Measurements from ENCODE around the gene ABCB11. TPM values are rescaled to one million over a fixed set of nuclear protein-coding genes. Genes with fewer than 3 reads are reported as not detected.

The ABCB11 gene
- polyA plus RNA-seq, 1 donor from 2014 or later, result not detected

DNA sequence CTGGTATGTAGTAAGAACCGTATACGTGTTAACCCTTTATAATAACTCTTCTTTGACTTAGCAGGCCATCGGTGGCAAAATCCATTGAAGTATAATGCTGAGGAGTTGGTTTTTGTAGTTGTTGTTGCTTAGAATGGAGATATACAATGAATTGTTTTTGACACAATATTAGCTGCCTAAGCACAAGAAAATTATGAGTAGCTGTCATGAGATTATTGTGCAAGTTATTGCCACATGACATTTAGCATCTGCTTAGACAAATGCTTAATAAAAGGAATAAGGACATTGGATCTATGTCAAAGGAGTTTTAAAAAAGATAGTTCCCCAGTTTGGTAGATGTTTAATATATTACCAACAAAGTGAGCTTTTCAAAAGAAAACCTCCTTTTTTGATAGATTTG lies 59.9 kb downstream of the ABCB11 start:
- H3K79me2 ChIP-seq (replicated peaks; ENCODE audit: insufficient read depth, low read length), result no peaks in the 10 kb centered on the region
- no peaks in the 10 kb centered on the region for H3F3A ChIP-seq (ENCODE audit: insufficient read depth, low read length, poor library complexity, severe bottlenecking)
- H3K9ac ChIP-seq (ENCODE audit: low read length), result no peak overlapping the region
- no peak overlapping the region for H3K4me2 ChIP-seq (ENCODE audit: low read length)
- no peak overlapping the region for H2AFZ ChIP-seq (ENCODE audit: low read depth, low read length)
- no peaks in the 10 kb centered on the region for H3K9me2 ChIP-seq (ENCODE audit: insufficient read depth, low read length)
- H3K27me3 ChIP-seq (ENCODE audit: insufficient read depth, low read depth, low read length), result no peaks in the 10 kb centered on the region
- no peaks in the 10 kb centered on the region for H4K20me1 ChIP-seq (ENCODE audit: insufficient read depth)
- no peaks in the 10 kb centered on the region for H3K36me3 ChIP-seq (ENCODE audit: insufficient read depth, low read length)
- H3K4me3 ChIP-seq (ENCODE audit: low read length), result no peak overlapping the region
- H3K27ac ChIP-seq (ENCODE audit: low read length), result no peak overlapping the region
- no peaks in the 10 kb centered on the region for H3K9me3 ChIP-seq (ENCODE audit: low read length)
- TF ChIP-seq POLR2AphosphoS5 (IDR thresholded peaks at IDR 0.05), result no peak
- TF ChIP-seq CTCF (IDR thresholded peaks at IDR 0.05; ENCODE audit: poor library complexity, severe bottlenecking), result no peak
- no peak for TF ChIP-seq SMC3 (conservative IDR thresholded peaks at IDR 0.05; ENCODE audit: poor library complexity)

DNA sequence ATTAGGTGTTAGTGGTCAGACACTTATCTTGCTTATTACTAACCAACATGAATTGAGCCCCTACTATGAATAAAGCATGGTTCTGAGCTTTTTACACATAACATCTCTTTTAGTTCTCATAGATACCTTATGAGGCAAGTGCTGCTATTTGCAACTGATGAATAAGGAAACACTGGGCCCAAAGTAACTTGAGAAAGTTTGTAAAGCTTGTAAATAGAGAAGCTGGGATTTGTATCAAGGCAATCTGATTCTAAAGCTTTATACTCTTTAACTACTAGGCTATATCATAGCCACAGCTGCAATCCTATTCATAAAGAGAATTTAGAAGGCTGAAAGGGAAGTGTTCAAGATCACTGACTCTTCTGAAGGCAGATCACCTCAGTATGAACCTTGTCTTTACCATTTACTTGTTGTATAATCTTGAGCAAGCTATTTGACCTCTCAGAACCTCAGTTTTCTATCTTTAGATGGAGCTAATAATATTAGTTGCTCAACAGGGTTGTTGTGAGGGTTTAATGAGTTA lies 60.4 kb downstream of the ABCB11 start:
- Histone ChIP-seq H3F3A (ENCODE audit: insufficient read depth, low read length, poor library complexity, severe bottlenecking) (no peaks in the 10 kb centered on the region), H4K20me1 (ENCODE audit: insufficient read depth) (no peaks in the 10 kb centered on the region), H3K27me3 (ENCODE audit: insufficient read depth, low read depth, low read length) (no peaks in the 10 kb centered on the region), H3K27ac (ENCODE audit: low read length) (no peak overlapping the region), H3K79me2 (replicated peaks; ENCODE audit: insufficient read depth, low read length) (no peaks in the 10 kb centered on the region), H3K4me2 (ENCODE audit: low read length) (no peak overlapping the region), H3K9me3 (ENCODE audit: low read length) (no peaks in the 10 kb centered on the region), H3K9ac (ENCODE audit: low read length) (no peak overlapping the region), H3K36me3 (ENCODE audit: insufficient read depth, low read length) (no peaks in the 10 kb centered on the region), H3K4me3 (ENCODE audit: low read length) (no peak overlapping the region), H3K9me2 (ENCODE audit: insufficient read depth, low read length) (no peaks in the 10 kb centered on the region), H2AFZ (ENCODE audit: low read depth, low read length) (no peak overlapping the region)
- TF ChIP-seq REST (IDR thresholded peaks at IDR 0.05; ENCODE audit: borderline replicate concordance), result no peak
- TF ChIP-seq TAF1 (IDR thresholded peaks at IDR 0.05; ENCODE audit: low read depth), result no peak
- TF ChIP-seq POLR2AphosphoS5 (IDR thresholded peaks at IDR 0.05), result no peak
- TF ChIP-seq CTCF (IDR thresholded peaks at IDR 0.05; ENCODE audit: poor library complexity, severe bottlenecking), result no peak
- TF ChIP-seq SMC3 (conservative IDR thresholded peaks at IDR 0.05; ENCODE audit: poor library complexity), result no peak
- no peak for TF ChIP-seq RAD21 (conservative IDR thresholded peaks at IDR 0.05)
- no peak for TF ChIP-seq EZH2 (IDR thresholded peaks at IDR 0.05; ENCODE audit: borderline replicate concordance, insufficient read depth, low read length, poor library complexity, severe bottlenecking)
- no peak for TF ChIP-seq MXI1 (conservative IDR thresholded peaks at IDR 0.05; ENCODE audit: poor library complexity, severe bottlenecking)
- no peak for TF ChIP-seq EP300 (conservative IDR thresholded peaks at IDR 0.05; ENCODE audit: poor library complexity, severe bottlenecking)

Measured in neural cell (in vitro differentiated cells).